ENCODE data around the gene PAX8. TPM values are rescaled to one million over a fixed set of nuclear protein-coding genes. Genes with fewer than 3 reads are reported as not detected.
"Not testable (repeated sequence)": the region's sequence is repeated elsewhere in the genome, so short reads cannot be mapped to it uniquely, and the experiment has no call there.

PAX8 gene
- total RNA-seq, 1 donor from 2014 or later, result 1.2 TPM

DNA sequence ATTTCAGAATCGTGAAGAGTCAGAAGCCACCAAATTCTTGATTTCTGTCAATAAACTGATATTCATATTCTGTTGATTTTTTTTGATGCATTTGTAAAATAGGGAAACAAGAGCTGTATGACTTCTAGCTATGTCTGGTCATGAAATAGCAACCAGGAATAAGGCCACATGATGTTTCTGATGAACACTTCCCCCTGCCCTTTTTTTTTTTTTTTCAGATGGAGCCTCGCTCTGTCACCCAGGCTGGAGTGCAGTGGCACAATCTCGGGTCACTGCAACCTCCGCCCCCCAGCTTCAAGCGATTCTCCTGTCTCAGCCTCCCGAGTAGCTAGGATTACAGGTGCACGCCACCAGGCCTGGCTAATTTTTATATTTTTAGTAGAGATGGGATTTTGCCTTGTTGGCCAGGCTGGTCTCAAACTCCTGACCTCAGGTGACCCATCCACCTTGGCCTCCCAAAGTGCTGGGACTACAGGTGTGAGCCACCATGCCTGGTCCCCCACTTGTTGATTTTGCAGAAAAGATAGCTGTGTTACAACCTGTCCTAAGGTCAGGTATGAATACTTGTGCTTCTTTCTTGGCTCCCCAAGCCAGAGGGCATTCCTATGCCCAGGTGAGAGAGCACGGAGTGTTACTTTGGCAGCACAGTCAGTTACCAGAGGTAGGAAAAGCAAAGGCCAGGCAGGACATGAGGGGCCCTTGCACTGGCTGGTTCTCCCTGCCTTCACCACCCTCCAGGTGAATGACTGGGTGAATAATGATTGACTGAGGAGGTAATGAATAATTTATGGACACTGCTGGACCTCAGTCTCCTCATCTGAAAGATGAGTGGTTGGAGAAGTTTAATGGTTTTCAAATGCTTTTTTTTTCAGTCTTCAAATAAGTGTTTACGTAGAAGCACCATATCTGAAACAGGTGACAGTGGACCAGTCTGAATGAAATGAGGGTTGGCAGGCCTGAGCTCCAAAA is 39.6 kb downstream of the PAX8 start:
- TF ChIP-seq, protein P1, sequence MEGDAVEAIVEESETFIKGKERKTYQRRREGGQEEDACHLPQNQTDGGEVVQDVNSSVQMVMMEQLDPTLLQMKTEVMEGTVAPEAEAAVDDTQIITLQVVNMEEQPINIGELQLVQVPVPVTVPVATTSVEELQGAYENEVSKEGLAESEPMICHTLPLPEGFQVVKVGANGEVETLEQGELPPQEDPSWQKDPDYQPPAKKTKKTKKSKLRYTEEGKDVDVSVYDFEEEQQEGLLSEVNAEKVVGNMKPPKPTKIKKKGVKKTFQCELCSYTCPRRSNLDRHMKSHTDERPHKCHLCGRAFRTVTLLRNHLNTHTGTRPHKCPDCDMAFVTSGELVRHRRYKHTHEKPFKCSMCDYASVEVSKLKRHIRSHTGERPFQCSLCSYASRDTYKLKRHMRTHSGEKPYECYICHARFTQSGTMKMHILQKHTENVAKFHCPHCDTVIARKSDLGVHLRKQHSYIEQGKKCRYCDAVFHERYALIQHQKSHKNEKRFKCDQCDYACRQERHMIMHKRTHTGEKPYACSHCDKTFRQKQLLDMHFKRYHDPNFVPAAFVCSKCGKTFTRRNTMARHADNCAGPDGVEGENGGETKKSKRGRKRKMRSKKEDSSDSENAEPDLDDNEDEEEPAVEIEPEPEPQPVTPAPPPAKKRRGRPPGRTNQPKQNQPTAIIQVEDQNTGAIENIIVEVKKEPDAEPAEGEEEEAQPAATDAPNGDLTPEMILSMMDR (IDR thresholded peaks at IDR 0.05), result no peak
- H3K4me1 ChIP-seq, result peaks cover 25% of the 10 kb centered on the region
- no peaks in the 10 kb centered on the region for H3K9me3 ChIP-seq
- no peaks in the 10 kb centered on the region for H3K27me3 ChIP-seq (ENCODE audit: low read depth)
- ATAC-seq (no peak), DNase-seq (no peak)
- H3K36me3 ChIP-seq, result no peaks in the 10 kb centered on the region
- no peak overlapping the region for H3K4me3 ChIP-seq
- H3K27ac ChIP-seq, result peak overlapping the region; percentile 5
- intact Hi-C loops (cut with DNase I), result no loop called here

DNA sequence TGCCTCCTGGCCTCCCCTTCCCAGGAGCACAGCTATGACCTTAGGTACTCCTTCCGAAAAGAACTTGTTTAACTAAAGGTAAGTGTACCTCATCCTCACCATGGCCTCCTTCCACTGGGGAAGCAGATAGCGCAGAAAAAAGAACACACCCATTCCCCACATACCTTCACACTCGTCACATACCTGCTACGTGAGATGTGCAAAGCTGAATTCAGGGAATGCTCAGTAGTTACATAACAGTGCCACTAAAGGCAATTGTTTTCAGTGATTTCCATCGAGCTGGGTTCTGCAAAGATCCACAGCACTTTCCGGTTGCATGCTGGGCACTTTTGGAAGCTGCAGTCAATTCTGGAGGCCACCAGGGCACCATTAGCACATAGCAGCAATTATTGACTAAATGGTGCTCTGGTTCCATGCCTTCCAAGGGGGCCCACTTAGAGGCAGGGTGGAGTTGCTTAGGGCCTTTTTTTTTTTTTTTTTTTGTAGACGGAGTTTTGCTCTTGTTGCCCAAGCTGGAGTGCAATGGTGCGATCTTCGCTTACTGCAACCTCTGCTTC is 41.0 kb downstream of the PAX8 start:
- H3K27ac ChIP-seq, result no peak overlapping the region
- H3K4me3 ChIP-seq, result no peak overlapping the region
- intact Hi-C loops (cut with DNase I), result no loop called here
- H3K4me1 ChIP-seq, result peaks cover 25% of the 10 kb centered on the region
- ATAC-seq (no peak), DNase-seq (no peak)
- no peaks in the 10 kb centered on the region for H3K9me3 ChIP-seq
- H3K27me3 ChIP-seq (ENCODE audit: low read depth), result no peaks in the 10 kb centered on the region
- no peaks in the 10 kb centered on the region for H3K36me3 ChIP-seq
- TF ChIP-seq, protein P1 (IDR thresholded peaks at IDR 0.05), result no peak

DNA sequence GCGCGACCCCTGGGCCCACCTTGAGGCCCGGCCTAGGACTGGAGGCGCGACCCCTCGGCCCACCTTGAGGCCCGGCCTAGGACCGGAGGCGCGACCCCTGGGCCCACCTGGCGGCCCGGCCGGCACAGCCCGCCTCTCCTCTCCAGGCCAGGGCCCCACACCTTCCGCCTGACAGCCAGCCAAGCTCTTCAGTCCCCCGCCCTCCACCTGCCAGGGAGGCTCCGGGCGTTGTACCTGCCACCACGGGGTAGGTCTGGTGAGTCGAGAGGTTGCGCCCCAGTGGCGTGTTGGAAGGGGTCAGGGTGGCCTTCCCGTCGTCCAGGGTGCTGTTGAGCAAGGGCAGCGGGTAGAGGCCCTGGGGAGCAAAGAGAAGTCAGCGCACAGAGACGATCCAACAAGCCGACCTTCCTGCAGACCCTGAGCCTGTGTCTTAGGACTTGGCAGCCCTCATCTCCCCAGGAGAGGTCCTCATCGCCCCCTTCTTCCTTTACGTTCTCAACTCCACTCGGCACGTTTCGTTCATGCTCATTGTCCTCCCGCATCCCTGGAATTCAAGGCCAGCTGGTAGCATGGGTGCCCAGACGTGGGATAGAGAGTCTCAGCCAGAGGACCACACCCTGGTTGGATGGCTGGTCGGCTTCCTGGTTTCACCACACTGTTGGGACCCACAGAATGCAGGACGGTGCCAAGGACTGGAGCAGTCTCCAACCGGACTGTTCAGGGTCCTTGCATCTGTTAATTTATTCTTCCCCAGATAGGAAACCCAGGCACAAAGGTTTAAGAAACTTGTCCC is 42.2 kb downstream of the PAX8 start:
- no peaks in the 10 kb centered on the region for H3K27me3 ChIP-seq (ENCODE audit: low read depth)
- no peaks in the 10 kb centered on the region for H3K36me3 ChIP-seq
- peak in 1 of 2 donors; percentile 7 for ATAC-seq
- peak overlapping the region; percentile 47 for H3K4me3 ChIP-seq
- intact Hi-C loops (cut with DNase I), result no loop called here
- TF ChIP-seq, protein P1 (IDR thresholded peaks at IDR 0.05), result no peak
- peaks cover 25% of the 10 kb centered on the region for H3K4me1 ChIP-seq
- no peak overlapping the region for H3K27ac ChIP-seq
- H3K9me3 ChIP-seq, result no peaks in the 10 kb centered on the region
- DNase-seq, result no peak

DNA sequence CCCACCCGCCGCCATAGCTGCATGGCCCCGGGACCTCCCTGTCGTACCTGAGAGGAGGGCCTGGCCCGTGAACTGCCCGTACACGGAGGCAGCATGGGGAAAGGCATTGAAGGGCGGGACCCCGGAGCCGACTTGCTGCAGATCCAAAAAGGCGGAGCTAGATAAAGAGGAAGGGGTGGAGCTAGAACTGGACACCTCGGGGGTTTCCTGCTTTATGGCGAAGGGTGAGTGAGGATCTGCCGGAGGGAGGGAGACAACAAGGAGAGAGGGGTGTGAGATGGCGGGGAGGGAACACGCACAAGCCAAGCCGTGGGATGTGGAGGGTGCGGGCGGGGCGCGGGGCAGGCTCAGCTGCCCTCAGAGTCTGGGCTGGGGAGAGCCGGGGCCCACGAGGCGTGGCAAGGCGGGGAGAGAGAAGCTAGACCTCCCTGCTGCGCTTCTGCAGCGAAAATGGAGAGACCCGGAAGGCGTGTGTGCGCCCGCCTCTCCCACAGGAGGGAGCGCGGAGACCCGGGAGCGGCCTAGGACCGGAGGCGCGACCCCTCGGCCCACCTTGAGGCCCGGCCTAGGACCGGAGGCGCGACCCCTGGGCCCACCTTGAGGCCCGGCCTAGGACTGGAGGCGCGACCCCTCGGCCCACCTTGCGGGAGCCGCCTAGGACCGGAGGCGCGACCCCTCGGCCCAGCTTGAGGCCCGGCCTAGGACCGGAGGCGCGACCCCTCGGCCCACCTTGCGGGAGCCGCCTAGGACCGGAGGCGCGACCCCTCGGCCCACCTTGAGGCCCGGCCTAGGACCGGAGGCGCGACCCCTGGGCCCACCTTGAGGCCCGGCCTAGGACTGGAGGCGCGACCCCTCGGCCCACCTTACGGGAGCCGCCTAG is 43.1 kb downstream of the PAX8 start:
- DNase-seq; H3K36me3 ChIP-seq; intact Hi-C loops (cut with DNase I); H3K9me3 ChIP-seq; H3K27me3 ChIP-seq (ENCODE audit: low read depth): not testable (repeated sequence)
- Histone ChIP-seq H3K4me3 (peak overlapping the region; percentile 47), H3K4me1 (peaks cover 15% of the 10 kb centered on the region), H3K27ac (peak overlapping the region; percentile 68)
- peak in 1 of 2 donors; percentile 63 for ATAC-seq

DNA sequence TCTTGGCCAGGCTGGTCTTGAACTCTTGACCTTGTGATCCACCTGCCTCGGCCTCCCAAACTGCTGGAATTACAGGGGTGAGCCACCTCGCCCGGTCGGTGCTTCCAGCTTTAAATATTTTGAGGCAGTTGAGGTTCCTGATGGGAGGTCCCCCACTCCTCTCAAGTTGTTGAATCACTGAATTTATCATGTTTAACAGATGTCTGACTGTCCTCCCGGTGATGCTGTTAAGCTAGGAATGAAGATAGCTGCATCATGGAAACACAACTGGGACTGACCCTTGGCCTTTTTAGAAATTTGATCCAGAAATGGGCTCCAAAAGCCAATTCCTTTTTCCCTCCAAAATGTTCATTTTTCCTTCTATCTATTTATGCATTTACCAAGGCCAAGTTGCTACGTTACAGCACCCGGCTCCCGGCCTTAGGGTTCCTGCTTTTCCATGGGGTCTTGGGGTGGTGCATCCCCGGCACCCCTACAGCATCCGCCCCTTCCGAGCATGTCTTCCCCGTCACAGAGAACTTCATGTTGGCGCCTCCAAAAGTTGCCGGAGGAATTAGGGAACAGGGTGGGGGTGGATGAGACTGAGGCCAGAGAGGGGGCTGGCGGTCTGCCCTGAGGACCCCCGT is 43.9 kb downstream of the PAX8 start:
- TF ChIP-seq, protein P1 (IDR thresholded peaks at IDR 0.05), result no peak
- no peak for ATAC-seq
- H3K36me3 ChIP-seq, result no peaks in the 10 kb centered on the region
- H3K4me3 ChIP-seq, result peak overlapping the region; percentile 47
- intact Hi-C loops (cut with DNase I), result no loop called here
- no peaks in the 10 kb centered on the region for H3K9me3 ChIP-seq
- peaks cover 8% of the 10 kb centered on the region for H3K4me1 ChIP-seq
- peak overlapping the region; percentile 68 for H3K27ac ChIP-seq
- DNase-seq, result no peak
- no peaks in the 10 kb centered on the region for H3K27me3 ChIP-seq (ENCODE audit: low read depth)
